Vagina (tissue), 2 donors: ENCODE data around the gene ARL3.

Source experiments
- CTCF ChIP-seq, 3 experiments: fragments of 450-650 bp in 2 of 3; fragments of 200-600 bp in 1 of 3; sonication (generic) in 1 of 3; IDR thresholded peaks; one replicate each; pipeline ENCODE4 v1.5.1; 2017 to 2019; ENCODE audit warnings: antibody characterized with exemption in 3 of 3, mild to moderate bottlenecking in 2 of 3, moderate library complexity in 2 of 3
- POLR2A ChIP-seq, 2 donors: fragments of 450-650 bp; IDR thresholded peaks; one replicate each; pipeline ENCODE4 v1.6.1; 2017; ENCODE audit warnings: antibody characterized with exemption in 2 of 2, mild to moderate bottlenecking in 2 of 2, moderate library complexity in 2 of 2
- POLR2AphosphoS5 ChIP-seq, 2 donors: sonication (generic); formaldehyde crosslinking; IDR thresholded peaks; one replicate each; pipeline ENCODE4 v1.9.0; 2017; ENCODE audit warnings: antibody characterized with exemption in 2 of 2, mild to moderate bottlenecking in 2 of 2, low read depth in 1 of 2; ENCODE audit not compliant: insufficient read depth in 1 of 2

- TF ChIP-seq POLR2AphosphoS5 (IDR thresholded peaks at IDR 0.05; ENCODE audit: insufficient read depth in 1 of 2, low read depth in 1 of 2) (no peak), POLR2A (IDR thresholded peaks at IDR 0.05) (no peak), CTCF (IDR thresholded peaks at IDR 0.05) (no peak)
These were observed 28.9 kb upstream of the ARL3 start for GRCh38 chr10:102743078-102743587.
